OCI-LY7 (cell line): ENCODE data around the gene CAND1.

ENCODE experiments used
- EZH2phosphoT487 ChIP-seq: fragments of 200-600 bp; sonication (generic); IDR thresholded peaks from 2 replicates; pipeline ENCODE4 v1.6.1; 2018; ENCODE audit warnings: low read depth, borderline replicate concordance, mild to moderate bottlenecking, mixed run types, antibody characterized with exemption, low read length, moderate library complexity, mixed read lengths
- TF ChIP-seq, protein P1 (sequence below): fragments of 200-600 bp; sonication (generic); conservative IDR thresholded peaks from 2 replicates; pipeline ENCODE4 v1.5.1; 2014; ENCODE audit warnings: mild to moderate bottlenecking, antibody characterized with exemption, low read length, moderate library complexity, mixed read lengths

- TF ChIP-seq, protein P1, sequence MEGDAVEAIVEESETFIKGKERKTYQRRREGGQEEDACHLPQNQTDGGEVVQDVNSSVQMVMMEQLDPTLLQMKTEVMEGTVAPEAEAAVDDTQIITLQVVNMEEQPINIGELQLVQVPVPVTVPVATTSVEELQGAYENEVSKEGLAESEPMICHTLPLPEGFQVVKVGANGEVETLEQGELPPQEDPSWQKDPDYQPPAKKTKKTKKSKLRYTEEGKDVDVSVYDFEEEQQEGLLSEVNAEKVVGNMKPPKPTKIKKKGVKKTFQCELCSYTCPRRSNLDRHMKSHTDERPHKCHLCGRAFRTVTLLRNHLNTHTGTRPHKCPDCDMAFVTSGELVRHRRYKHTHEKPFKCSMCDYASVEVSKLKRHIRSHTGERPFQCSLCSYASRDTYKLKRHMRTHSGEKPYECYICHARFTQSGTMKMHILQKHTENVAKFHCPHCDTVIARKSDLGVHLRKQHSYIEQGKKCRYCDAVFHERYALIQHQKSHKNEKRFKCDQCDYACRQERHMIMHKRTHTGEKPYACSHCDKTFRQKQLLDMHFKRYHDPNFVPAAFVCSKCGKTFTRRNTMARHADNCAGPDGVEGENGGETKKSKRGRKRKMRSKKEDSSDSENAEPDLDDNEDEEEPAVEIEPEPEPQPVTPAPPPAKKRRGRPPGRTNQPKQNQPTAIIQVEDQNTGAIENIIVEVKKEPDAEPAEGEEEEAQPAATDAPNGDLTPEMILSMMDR, result no peak; the same call in 1 of the 2 replicates
- TF ChIP-seq EZH2phosphoT487, result no peak
Observed at GRCh38 chr12:67269633-67270573, 745 bp downstream of the CAND1 start.
